Measurements from ENCODE around the gene NCLN. TPM values are rescaled to one million over a fixed set of nuclear protein-coding genes. Genes with fewer than 3 reads are reported as not detected.

NCLN gene
- total RNA-seq, 1 donor from 2014 or later = 34.9 TPM

- intact Hi-C loops (cut with DNase I) = no loop called here
- no peak for DNase-seq (ENCODE audit: extremely low spot score in 2 of 2)
- no peaks in the 10 kb centered on the region for H3K4me1 ChIP-seq
- no peak overlapping the region for H3K4me3 ChIP-seq
- no peak overlapping the region for H3K27ac ChIP-seq
- no peak for TF ChIP-seq POLR2AphosphoS5 (IDR thresholded peaks at IDR 0.05; ENCODE audit: insufficient read depth in 1 of 2, low read depth in 1 of 2)
- TF ChIP-seq CTCF (IDR thresholded peaks at IDR 0.05) = peak in 1 of 3 experiments; percentile 29
- no peaks in the 10 kb centered on the region for H3K9me3 ChIP-seq
- H3K36me3 ChIP-seq = no peaks in the 10 kb centered on the region
- no peaks in the 10 kb centered on the region for H3K27me3 ChIP-seq
These were observed 64.9 kb downstream of the NCLN start for GRCh38 chr19:3250675-3251074.

GRCh38 chr19:3251229-3251628, 65.5 kb downstream of the NCLN start:
- Histone ChIP-seq H3K27ac (no peak overlapping the region), H3K4me1 (no peaks in the 10 kb centered on the region), H3K36me3 (no peaks in the 10 kb centered on the region), H3K27me3 (no peaks in the 10 kb centered on the region), H3K4me3 (no peak overlapping the region), H3K9me3 (no peaks in the 10 kb centered on the region)
- TF ChIP-seq CTCF (IDR thresholded peaks at IDR 0.05) (no peak), POLR2AphosphoS5 (IDR thresholded peaks at IDR 0.05; ENCODE audit: insufficient read depth in 1 of 2, low read depth in 1 of 2) (no peak), POLR2A (IDR thresholded peaks at IDR 0.05) (no peak)
- DNase-seq (ENCODE audit: extremely low spot score in 2 of 2) = no peak
- intact Hi-C loops (cut with DNase I) = no loop called here

- Histone ChIP-seq H3K4me3 (no peak overlapping the region), H3K27ac (no peak overlapping the region), H3K36me3 (no peaks in the 10 kb centered on the region), H3K27me3 (no peaks in the 10 kb centered on the region), H3K4me1 (no peaks in the 10 kb centered on the region), H3K9me3 (no peaks in the 10 kb centered on the region)
- no peak for DNase-seq (ENCODE audit: extremely low spot score in 2 of 2)
- TF ChIP-seq POLR2A (IDR thresholded peaks at IDR 0.05) (no peak), CTCF (IDR thresholded peaks at IDR 0.05) (no peak), POLR2AphosphoS5 (IDR thresholded peaks at IDR 0.05; ENCODE audit: insufficient read depth in 1 of 2, low read depth in 1 of 2) (no peak)
- intact Hi-C loops (cut with DNase I) = no loop called here
These were observed 66.9 kb downstream of the NCLN start for GRCh38 chr19:3252650-3253049.

- H3K9me3 ChIP-seq = no peaks in the 10 kb centered on the region
- no peak for DNase-seq (ENCODE audit: extremely low spot score in 2 of 2)
- no peaks in the 10 kb centered on the region for H3K4me1 ChIP-seq
- TF ChIP-seq CTCF (IDR thresholded peaks at IDR 0.05) = no peak
- no peaks in the 10 kb centered on the region for H3K36me3 ChIP-seq
- no peak overlapping the region for H3K27ac ChIP-seq
- intact Hi-C loops (cut with DNase I) = no loop called here
- no peaks in the 10 kb centered on the region for H3K27me3 ChIP-seq
- H3K4me3 ChIP-seq = no peak overlapping the region
These were observed 67.5 kb downstream of the NCLN start for GRCh38 chr19:3253270-3253669.

- no peak for TF ChIP-seq POLR2AphosphoS5 (IDR thresholded peaks at IDR 0.05; ENCODE audit: insufficient read depth in 1 of 2, low read depth in 1 of 2)
- TF ChIP-seq CTCF (IDR thresholded peaks at IDR 0.05) = no peak
- TF ChIP-seq POLR2A (IDR thresholded peaks at IDR 0.05) = no peak
- Histone ChIP-seq H3K4me1 (no peaks in the 10 kb centered on the region), H3K9me3 (no peaks in the 10 kb centered on the region), H3K36me3 (no peaks in the 10 kb centered on the region), H3K27ac (no peak overlapping the region), H3K4me3 (no peak overlapping the region), H3K27me3 (no peaks in the 10 kb centered on the region)
- no peak for DNase-seq (ENCODE audit: extremely low spot score in 2 of 2)
- intact Hi-C loops (cut with DNase I) = no loop called here
These were observed 68.8 kb downstream of the NCLN start for GRCh38 chr19:3254520-3254919.

All from vagina (tissue), 2 donors.